Body of pancreas (tissue), 4 donors: ENCODE measurements around the gene ADH6.

Experiments
- POLR2A ChIP-seq, 3 donors: fragments of 450-650 bp; IDR thresholded peaks; one replicate each; pipeline ENCODE4 v1.6.1; 2016; ENCODE audit warnings: antibody characterized with exemption in 3 of 3, mild to moderate bottlenecking in 2 of 3
- TF ChIP-seq, protein P1 (sequence below), 7 experiments: fragments of 450-650 bp in 4 of 7; fragments of 200-600 bp in 3 of 7; sonication (generic) in 3 of 7; IDR thresholded peaks; one replicate each; pipeline ENCODE4 v1.5.1; 2016 to 2019; ENCODE audit warnings: antibody characterized with exemption in 7 of 7

GRCh38 chr4:99185581-99185980, 33.5 kb downstream of the ADH6 start:
- TF ChIP-seq, protein P1, sequence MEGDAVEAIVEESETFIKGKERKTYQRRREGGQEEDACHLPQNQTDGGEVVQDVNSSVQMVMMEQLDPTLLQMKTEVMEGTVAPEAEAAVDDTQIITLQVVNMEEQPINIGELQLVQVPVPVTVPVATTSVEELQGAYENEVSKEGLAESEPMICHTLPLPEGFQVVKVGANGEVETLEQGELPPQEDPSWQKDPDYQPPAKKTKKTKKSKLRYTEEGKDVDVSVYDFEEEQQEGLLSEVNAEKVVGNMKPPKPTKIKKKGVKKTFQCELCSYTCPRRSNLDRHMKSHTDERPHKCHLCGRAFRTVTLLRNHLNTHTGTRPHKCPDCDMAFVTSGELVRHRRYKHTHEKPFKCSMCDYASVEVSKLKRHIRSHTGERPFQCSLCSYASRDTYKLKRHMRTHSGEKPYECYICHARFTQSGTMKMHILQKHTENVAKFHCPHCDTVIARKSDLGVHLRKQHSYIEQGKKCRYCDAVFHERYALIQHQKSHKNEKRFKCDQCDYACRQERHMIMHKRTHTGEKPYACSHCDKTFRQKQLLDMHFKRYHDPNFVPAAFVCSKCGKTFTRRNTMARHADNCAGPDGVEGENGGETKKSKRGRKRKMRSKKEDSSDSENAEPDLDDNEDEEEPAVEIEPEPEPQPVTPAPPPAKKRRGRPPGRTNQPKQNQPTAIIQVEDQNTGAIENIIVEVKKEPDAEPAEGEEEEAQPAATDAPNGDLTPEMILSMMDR (IDR thresholded peaks at IDR 0.05), result no peak
- no peak for TF ChIP-seq POLR2A (IDR thresholded peaks at IDR 0.05)
